ENCODE measurements around the gene CUEDC2. TPM values are rescaled to one million over a fixed set of nuclear protein-coding genes. Genes with fewer than 3 reads are reported as not detected.

Gene CUEDC2
- total RNA-seq, 1 donor from 2014 or later: 57.7 TPM

DNA sequence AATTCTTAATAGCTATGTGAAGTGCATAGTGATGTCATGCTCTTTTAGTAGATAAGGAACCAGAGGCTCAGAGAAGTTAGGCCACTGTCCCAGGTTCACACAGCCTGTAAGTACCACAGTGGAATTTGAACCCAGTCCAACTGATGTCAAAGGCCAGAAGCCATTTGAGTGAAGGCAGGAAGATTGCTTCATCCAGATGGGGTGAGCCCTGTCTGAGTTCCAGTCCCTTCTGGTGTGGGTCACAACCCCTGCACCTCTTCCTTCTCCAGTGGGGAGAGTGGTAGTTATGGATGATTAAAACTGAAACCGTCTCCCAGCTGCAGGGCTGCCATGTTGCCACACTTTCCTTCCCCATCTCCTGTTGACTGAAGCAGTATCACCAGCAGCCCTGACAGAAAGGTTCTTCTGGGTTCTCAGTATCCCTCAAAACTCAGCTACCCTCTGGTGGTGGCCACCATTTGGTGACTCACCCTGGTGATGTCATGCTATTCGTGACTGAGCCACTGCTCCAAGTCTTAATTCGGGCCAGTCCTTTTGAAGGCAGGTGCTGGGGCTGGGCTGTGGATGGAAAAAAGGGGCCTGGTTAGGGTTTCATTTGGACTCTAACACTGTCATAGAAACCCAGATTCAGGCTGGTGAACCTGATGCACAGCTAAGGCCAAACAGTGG is 20.4 kb upstream of the CUEDC2 start:
- TF ChIP-seq, protein P1, sequence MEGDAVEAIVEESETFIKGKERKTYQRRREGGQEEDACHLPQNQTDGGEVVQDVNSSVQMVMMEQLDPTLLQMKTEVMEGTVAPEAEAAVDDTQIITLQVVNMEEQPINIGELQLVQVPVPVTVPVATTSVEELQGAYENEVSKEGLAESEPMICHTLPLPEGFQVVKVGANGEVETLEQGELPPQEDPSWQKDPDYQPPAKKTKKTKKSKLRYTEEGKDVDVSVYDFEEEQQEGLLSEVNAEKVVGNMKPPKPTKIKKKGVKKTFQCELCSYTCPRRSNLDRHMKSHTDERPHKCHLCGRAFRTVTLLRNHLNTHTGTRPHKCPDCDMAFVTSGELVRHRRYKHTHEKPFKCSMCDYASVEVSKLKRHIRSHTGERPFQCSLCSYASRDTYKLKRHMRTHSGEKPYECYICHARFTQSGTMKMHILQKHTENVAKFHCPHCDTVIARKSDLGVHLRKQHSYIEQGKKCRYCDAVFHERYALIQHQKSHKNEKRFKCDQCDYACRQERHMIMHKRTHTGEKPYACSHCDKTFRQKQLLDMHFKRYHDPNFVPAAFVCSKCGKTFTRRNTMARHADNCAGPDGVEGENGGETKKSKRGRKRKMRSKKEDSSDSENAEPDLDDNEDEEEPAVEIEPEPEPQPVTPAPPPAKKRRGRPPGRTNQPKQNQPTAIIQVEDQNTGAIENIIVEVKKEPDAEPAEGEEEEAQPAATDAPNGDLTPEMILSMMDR (IDR thresholded peaks at IDR 0.05): no peak
- Mint-ChIP-seq H3K27ac (ENCODE audit: unreplicated experiment) (peak overlapping the region; percentile 46), H3K27me3 (ENCODE audit: low read depth) (no peaks in the 10 kb centered on the region), H3K4me3 (ENCODE audit: unreplicated experiment) (no peak overlapping the region), H3K36me3 (ENCODE audit: low read depth) (peaks cover 2% of the 10 kb centered on the region), H3K9me3 (ENCODE audit: low read depth) (no peaks in the 10 kb centered on the region), H3K4me1 (ENCODE audit: low read depth) (peaks cover 29% of the 10 kb centered on the region)
- no peak for DNase-seq (ENCODE audit: low spot score)

GRCh38 chr10:102451105-102451969 is 19.0 kb upstream of the CUEDC2 start, which contains the start of gene C10orf95:
C10orf95 (minus strand) TSS chr10:102451543; CDS start chr10:102451093, 450 bp downstream.
- no peaks in the 10 kb centered on the region for H3K27me3 Mint-ChIP-seq (ENCODE audit: low read depth)
- TF ChIP-seq, protein P1 (IDR thresholded peaks at IDR 0.05): no peak
- no peak within 1 kb of the TSS for H3K27ac Mint-ChIP-seq (ENCODE audit: unreplicated experiment)
- peaks cover 2% of the 10 kb centered on the region for H3K36me3 Mint-ChIP-seq (ENCODE audit: low read depth)
- peaks cover 29% of the 10 kb centered on the region for H3K4me1 Mint-ChIP-seq (ENCODE audit: low read depth)
- no peaks in the 10 kb centered on the region for H3K9me3 Mint-ChIP-seq (ENCODE audit: low read depth)
- H3K4me3 Mint-ChIP-seq (ENCODE audit: unreplicated experiment): peak within 1 kb of the TSS; percentile 85
- DNase-seq (ENCODE audit: low spot score): no peak

- no peak for DNase-seq (ENCODE audit: low spot score)
- H3K27ac Mint-ChIP-seq (ENCODE audit: unreplicated experiment): no peak overlapping the region
- TF ChIP-seq, protein P1 (IDR thresholded peaks at IDR 0.05): peak; percentile 1
- H3K4me3 Mint-ChIP-seq (ENCODE audit: unreplicated experiment): peak overlapping the region; percentile 85
- H3K9me3 Mint-ChIP-seq (ENCODE audit: low read depth): no peaks in the 10 kb centered on the region
- H3K4me1 Mint-ChIP-seq (ENCODE audit: low read depth): peaks cover 26% of the 10 kb centered on the region
- no peaks in the 10 kb centered on the region for H3K27me3 Mint-ChIP-seq (ENCODE audit: low read depth)
- no peaks in the 10 kb centered on the region for H3K36me3 Mint-ChIP-seq (ENCODE audit: low read depth)
Measured at GRCh38 chr10:102450374-102451104, 18.2 kb upstream of the CUEDC2 start.

DNA sequence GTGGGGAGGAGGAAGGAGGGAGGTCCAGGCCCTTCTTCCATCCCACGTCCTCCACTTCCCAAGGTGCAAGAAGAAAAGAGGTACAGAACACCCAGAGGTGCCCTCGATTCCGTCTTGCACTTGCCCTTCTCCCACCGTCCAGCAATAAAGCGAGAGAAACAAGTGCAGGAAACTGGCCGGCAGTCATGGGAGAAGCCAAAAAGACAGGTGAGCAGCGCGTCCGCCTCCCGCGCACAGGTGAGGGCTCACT is 17.7 kb upstream of the CUEDC2 start:
- H3K27ac Mint-ChIP-seq (ENCODE audit: unreplicated experiment): peak overlapping the region; percentile 64

More for the DNA sequence above, 17.7 kb upstream of the CUEDC2 start:
- no peak for DNase-seq (ENCODE audit: low spot score)
- peaks cover 26% of the 10 kb centered on the region for H3K4me1 Mint-ChIP-seq (ENCODE audit: low read depth)
- H3K36me3 Mint-ChIP-seq (ENCODE audit: low read depth): no peaks in the 10 kb centered on the region
- TF ChIP-seq, protein P1 (IDR thresholded peaks at IDR 0.05): no peak
- H3K9me3 Mint-ChIP-seq (ENCODE audit: low read depth): no peaks in the 10 kb centered on the region
- H3K27me3 Mint-ChIP-seq (ENCODE audit: low read depth): no peaks in the 10 kb centered on the region
- H3K4me3 Mint-ChIP-seq (ENCODE audit: unreplicated experiment): peak overlapping the region; percentile 85

Measured in chondrocyte (in vitro differentiated cells).